ENCODE measurements around the gene NPTN.

Gene NPTN

GRCh38 chr15:73590263-73590662, 42.9 kb downstream of the NPTN start:
- Histone ChIP-seq H3K27ac (no peak overlapping the region), H3K36me3 (replicated peaks) (peaks cover 32% of the 10 kb centered on the region), H3K4me3 (ENCODE audit: low read depth, low read length) (no peak overlapping the region), H3K27me3 (replicated peaks) (no peaks in the 10 kb centered on the region)
- DNase-seq, result no peak
- in situ Hi-C loops (cut with HindIII; ENCODE audit: low pct_ligation_motif_present, low sequenced_read_pairs), result no loop called here
- no peak for TF ChIP-seq CTCF (IDR thresholded peaks at IDR 0.05; ENCODE audit: low read depth, low read length, missing control alignments)

- Histone ChIP-seq H3K27ac (no peak overlapping the region), H3K27me3 (replicated peaks) (no peaks in the 10 kb centered on the region), H3K4me3 (ENCODE audit: low read depth, low read length) (no peak overlapping the region), H3K36me3 (replicated peaks) (peaks cover 32% of the 10 kb centered on the region)
- no peak for TF ChIP-seq CTCF (IDR thresholded peaks at IDR 0.05; ENCODE audit: low read depth, low read length, missing control alignments)
- DNase-seq, result no peak
- in situ Hi-C loops (cut with HindIII; ENCODE audit: low pct_ligation_motif_present, low sequenced_read_pairs), result no loop called here
Measured at GRCh38 chr15:73589766-73590165, 43.4 kb downstream of the NPTN start.

- Histone ChIP-seq H3K27me3 (replicated peaks) (no peaks in the 10 kb centered on the region), H3K36me3 (replicated peaks) (peaks cover 43% of the 10 kb centered on the region), H3K4me3 (ENCODE audit: low read depth, low read length) (no peak overlapping the region), H3K27ac (no peak overlapping the region)
- TF ChIP-seq CTCF (IDR thresholded peaks at IDR 0.05; ENCODE audit: low read depth, low read length, missing control alignments), result no peak
- in situ Hi-C loops (cut with HindIII; ENCODE audit: low pct_ligation_motif_present, low sequenced_read_pairs), result no loop called here
- DNase-seq, result no peak
Measured at GRCh38 chr15:73585871-73586654, 47.1 kb downstream of the NPTN start.

- no peaks in the 10 kb centered on the region for H3K27me3 ChIP-seq (replicated peaks)
- H3K36me3 ChIP-seq (replicated peaks), result peaks cover 47% of the 10 kb centered on the region
- DNase-seq, result no peak
- in situ Hi-C loops (cut with HindIII; ENCODE audit: low pct_ligation_motif_present, low sequenced_read_pairs), result no loop called here
- no peak for TF ChIP-seq CTCF (IDR thresholded peaks at IDR 0.05; ENCODE audit: low read depth, low read length, missing control alignments)
- no peak overlapping the region for H3K4me3 ChIP-seq (ENCODE audit: low read depth, low read length)
- H3K27ac ChIP-seq, result no peak overlapping the region
Measured at GRCh38 chr15:73584699-73585420, 48.3 kb downstream of the NPTN start.

- Histone ChIP-seq H3K36me3 (replicated peaks) (peaks cover 38% of the 10 kb centered on the region), H3K27ac (no peak overlapping the region), H3K4me3 (ENCODE audit: low read depth, low read length) (no peak overlapping the region), H3K27me3 (replicated peaks) (no peaks in the 10 kb centered on the region)
- in situ Hi-C loops (cut with HindIII; ENCODE audit: low pct_ligation_motif_present, low sequenced_read_pairs), result no loop called here
- DNase-seq, result no peak
- TF ChIP-seq CTCF (IDR thresholded peaks at IDR 0.05; ENCODE audit: low read depth, low read length, missing control alignments), result no peak
Measured at GRCh38 chr15:73583544-73583943, 49.6 kb downstream of the NPTN start.

Data from brain microvascular endothelial cell (primary cell).